HG02852 (cell line): Measurements from ENCODE around the gene IL17RB.

Experiments
- ATAC-seq: cut with Tn5 transposase; IDR thresholded peaks from one replicate; pipeline ENCODE4 v1.9.1; 2021; ENCODE audit warnings: mild to moderate bottlenecking, moderate library complexity; ENCODE audit not compliant: unreplicated experiment

The IL17RB gene

DNA sequence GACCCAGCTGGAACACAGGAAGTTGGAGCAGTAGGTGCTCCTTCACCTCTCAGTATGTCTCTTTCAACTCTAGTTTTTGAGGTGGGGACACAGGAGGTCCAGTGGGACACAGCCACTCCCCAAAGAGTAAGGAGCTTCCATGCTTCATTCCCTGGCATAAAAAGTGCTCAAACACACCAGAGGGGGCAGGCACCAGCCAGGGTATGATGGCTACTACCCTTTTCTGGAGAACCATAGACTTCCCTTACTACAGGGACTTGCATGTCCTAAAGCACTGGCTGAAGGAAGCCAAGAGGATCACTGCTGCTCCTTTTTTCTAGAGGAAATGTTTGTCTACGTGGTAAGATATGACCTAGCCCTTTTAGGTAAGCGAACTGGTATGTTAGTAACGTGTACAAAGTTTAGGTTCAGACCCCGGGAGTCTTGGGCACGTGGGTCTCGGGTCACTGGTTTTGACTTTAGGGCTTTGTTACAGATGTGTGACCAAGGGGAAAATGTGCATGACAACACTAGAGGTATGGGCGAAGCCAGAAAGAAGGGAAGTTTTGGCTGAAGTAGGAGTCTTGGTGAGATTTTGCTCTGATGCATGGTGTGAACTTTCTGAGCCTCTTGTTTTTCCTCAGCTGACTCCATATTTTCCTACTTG, 11.9 kb downstream of the IL17RB start:
- no peak for ATAC-seq

- ATAC-seq: no peak
Measured at GRCh38 chr3:53859178-53859577, 12.8 kb downstream of the IL17RB start.

DNA sequence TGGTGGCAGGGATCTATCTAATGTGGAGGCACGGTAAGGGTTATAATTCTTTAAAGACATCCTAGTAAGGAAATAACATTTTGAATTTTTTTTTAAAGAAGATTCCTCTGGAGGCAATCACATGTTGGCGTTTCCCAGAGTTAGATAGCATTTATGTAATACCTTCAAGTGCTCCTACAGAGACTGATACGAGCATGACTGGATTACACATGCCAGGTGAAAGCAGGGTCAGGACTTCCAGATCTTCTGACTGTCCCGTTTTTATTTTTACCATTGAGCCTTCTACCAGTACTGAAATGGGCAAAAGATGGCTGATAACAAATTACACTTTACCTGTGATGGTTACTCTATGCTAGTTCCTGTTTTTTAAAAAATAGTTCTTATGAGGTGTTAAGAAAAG, 13.8 kb downstream of the IL17RB start:
- no peak for ATAC-seq

GRCh38 chr3:53862241-53862640, 15.9 kb downstream of the IL17RB start:
- ATAC-seq: no peak

DNA sequence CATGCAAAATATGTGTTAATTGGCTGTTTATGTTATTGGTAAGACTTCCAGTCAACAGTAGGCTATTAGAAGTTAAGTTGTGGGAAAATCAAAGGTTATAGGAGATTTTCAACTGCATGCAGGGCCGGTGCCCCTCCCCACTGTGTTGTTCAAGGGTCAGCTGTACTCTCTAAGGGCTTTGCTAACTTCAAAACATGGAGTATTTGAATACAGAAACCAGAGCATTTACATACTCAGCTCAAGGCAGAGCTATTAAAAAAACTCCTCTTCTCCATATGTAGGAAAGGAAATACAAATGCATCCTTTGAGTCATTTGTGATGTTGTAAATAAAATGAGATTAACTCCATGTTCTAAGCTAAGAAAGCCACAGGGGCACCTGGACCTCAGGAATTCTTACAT, 16.8 kb downstream of the IL17RB start:
- no peak for ATAC-seq

DNA sequence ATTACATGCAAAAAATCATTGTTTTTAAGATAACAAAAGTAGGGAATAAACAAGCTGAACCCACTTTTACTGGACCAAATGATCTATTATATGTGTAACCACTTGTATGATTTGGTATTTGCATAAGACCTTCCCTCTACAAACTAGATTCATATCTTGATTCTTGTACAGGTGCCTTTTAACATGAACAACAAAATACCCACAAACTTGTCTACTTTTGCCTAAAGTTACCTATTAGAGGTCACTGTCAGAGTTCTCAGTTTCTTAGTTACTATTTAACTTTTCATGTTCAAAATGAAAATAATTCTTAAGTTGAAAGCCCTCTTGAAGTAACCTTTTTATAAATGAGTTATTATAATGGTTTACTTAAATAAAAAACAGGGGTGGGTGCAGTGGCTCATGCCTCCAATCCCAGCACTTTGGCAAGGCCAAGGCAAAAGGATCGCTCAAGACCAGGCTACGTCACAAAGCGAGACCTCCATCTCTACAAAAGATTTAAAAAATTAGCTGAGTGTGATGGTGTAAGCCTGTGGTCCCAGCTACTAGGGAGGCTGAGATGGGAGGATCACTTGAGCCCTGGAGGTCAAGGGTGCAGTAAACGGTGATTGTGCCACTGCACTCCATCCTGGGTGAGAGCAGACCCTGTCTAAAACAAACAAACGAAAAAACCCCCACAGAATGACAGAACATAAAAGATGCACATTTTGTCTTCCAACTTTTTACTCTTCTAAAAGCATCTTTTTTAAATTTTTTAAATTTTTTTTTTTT, 19.5 kb downstream of the IL17RB start:
- ATAC-seq: no peak

GRCh38 chr3:53880396-53881345, 34.3 kb downstream of the IL17RB start:
- no peak for ATAC-seq

DNA sequence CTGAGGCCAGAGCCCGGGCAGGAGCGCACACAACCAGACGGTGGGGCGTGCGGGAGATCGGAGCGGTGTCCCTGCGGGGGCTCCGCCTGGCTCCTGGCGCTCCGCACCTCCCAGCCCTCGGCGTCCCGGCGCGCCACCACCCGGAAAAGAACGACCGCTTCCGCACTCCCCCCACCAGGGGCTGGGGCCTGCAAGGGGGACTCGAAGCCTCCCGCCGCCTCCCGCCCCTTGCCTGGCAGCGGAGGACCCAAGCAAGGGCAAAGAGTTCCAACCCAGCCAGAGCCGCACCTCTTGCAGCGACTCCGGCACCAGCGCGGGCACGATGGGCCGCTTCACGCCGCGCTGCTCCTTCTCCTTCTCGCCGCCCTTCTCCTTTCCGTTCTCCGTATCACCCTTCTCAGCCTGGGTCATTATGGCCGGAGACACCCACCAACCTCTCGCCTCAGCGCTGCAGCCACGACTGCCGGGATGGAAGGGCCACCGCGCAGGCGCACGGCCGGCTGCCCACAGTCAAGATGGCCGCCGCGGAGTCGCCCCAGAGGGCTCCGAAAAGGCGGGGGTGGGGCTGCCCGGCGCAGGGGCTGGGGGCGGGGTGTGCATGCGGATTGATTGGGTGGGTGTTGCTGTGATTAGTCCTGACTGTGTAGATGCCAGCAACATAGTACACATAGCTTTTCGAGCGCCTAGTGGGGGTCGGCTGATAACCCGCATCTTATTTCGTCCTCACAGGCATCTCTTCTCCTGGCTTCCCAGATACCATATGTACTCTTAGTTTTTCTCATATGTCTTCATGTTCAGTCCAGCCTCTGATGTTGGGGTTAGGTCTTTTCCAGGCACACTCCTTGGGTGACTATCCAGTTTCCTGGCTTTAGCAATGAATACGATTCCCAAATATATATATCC, 35.6 kb downstream of the IL17RB start, which contains the start of gene ACTR8:
Gene ACTR8 (minus strand): TSS at position 462 of the 903 bp plus-strand sequence. CDS start 51 bp downstream, at position 411.
- peak; percentile 83 for ATAC-seq

GRCh38 chr3:53883008-53883407, 36.6 kb downstream of the IL17RB start:
- no peak for ATAC-seq

DNA sequence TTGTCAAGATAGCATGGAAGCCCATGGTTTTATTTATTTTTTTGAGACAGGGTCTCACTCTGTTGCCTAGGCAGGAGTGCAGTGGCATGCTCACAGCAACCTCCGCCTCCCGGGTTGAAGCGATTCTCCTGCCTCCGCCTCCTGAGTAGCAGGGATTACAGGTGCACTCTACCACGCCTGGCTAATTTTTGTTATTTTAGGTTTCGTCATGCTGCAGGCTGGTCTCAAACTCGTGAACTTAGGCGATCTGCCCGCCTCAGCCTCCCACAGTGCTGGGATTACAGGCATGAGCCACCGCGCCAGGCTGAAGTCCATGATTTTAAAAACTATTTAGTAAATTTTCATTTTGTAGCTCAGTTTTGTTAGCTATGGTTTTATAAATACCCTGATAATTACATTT, 38.3 kb downstream of the IL17RB start:
- ATAC-seq: no peak

GRCh38 chr3:53885239-53885638, 38.9 kb downstream of the IL17RB start:
- ATAC-seq: no peak

GRCh38 chr3:53887446-53887845, 41.1 kb downstream of the IL17RB start:
- no peak for ATAC-seq

GRCh38 chr3:53888232-53888631, 41.9 kb downstream of the IL17RB start:
- no peak for ATAC-seq

DNA sequence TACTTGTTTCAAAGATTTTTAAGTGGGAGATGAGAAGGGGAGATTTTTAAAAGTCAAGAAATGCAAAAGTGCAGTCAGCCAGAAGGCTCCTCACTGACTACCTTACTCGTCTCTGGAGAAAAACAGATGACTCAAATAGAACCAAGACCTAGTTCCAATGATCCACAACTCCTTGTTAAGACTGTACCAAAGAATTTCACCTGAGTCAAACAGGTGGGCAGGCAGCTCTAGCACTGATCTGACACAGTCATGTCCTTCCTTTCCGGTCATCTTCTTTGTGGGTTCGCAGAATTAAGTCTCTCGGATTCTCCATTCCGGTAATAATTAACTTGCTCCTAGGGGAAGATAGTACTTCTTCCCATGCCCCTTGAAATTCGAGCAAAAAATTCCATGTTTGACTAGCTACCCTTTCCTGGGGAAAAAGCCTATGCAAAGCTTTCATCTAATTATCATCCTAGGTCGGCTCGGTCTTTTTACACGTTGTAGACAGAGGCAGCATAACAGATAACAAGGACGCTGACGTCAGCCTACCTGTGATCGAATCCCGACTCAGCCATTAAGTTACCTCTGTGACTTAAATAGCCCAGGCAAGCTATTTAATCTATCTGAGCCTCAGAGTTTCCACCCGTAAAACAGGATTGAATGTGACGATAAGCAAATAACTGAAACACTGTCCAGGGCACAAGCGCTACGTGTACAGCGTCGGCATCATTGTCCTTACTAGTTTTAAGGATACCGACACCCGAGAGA, 44.5 kb downstream of the IL17RB start:
- peak; percentile 12 for ATAC-seq

- peak; percentile 95 for ATAC-seq
Measured at GRCh38 chr3:53891497-53892285, 45.3 kb downstream of the IL17RB start, which contains the start of gene SELENOK. TSS of gene SELENOK (minus strand) at chr3:53891859.

- ATAC-seq: no peak
Measured at GRCh38 chr3:53892286-53892637, 45.9 kb downstream of the IL17RB start.

- no peak for ATAC-seq
Measured at GRCh38 chr3:53899750-53900149, 53.4 kb downstream of the IL17RB start.

GRCh38 chr3:53900666-53901331, 54.4 kb downstream of the IL17RB start:
- no peak for ATAC-seq
